HT1080 (cell line): Measurements from ENCODE around the gene MOCS3. TPM values are rescaled to one million over a fixed set of nuclear protein-coding genes. Genes with fewer than 3 reads are reported as not detected.

Experiments used
- DNase-seq: peaks from one replicate; pipeline ENCODE4 v3.0.0-alpha.2; 2015; ENCODE audit warnings: low read depth
- total RNA-seq: library from RNA; depleted of rRNA; stranded (reverse); fragments of >200 nt; shearing (Covaris generic); gene quantifications from 2 replicates; pipeline ENCODE4 v1.2.3, GENCODE V29; 2014; rRNA removed

MOCS3 gene
- total RNA-seq, 1 experiment from 2014 or later = 15.1 TPM

DNA sequence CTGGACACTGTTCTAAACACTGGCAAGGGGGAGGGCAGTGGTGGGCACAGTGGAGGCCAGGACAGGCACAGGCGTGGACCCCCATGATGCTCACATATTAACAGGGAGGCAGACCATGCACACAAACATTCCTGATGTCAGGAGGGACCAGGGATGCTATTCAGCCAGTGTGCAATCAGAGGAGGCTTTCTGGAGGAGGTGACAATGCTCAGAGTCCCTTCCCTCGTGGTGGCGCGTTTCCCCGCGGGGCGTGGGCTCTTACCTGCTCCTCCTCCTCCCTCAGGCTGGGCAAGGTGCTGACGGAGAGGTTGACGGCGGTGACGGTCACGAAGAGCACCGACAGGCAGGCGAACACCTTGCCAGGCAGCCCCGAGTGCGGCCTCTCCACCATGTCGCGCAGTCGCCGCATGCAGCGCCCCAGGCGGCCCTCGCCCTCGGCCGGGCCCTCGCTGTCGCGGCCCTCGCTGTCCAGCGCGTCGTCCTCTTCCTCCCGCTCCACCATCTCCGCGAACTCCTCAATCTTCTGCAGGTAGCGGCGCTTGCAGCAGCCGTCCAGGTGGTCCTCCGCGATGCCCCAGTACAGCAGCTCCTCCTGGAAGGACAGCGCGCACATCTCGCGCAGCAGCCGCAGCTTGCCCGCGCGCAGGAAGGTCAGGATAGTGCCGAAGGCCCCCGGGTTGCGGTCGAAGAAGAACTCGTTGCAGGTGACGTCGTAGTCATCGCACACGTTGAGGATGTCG, 50.9 kb downstream of the MOCS3 start:
- DNase-seq = no peak

DNA sequence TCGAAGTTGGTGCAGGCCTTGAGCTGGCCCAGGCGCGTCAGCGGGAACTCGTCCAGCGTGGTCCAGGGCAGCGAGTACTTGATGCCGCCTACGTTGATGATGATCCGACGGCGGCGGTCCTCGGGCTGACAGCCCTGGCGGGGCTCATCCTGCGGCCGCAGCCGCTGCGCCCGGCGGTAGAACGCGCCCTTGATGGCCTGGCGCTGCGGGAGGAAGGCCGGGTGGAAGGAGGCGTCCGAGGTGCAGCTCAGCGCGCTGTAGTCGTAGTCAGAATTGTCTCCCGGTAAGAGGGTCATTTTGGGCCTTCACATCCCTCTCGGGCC, 51.4 kb downstream of the MOCS3 start:
- DNase-seq = no peak

DNA sequence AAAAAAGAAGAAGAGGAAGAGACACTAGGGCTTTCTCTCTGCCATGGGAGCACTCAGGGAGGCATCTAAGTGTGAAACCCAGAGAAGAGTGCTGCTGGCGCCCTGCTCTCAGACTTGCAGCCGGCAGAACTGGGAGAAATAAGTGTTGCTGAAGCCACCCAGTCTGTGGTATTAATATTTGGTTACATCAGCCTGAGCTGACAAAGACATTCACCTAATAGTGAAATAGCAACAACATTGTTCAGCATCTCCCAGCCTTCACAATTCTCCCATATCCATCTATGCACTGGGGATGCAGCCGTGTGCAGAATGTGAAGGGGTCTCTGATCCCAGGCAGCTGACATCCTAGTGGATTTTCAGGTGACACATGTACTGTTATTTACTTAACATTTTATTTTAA, 52.3 kb downstream of the MOCS3 start:
- no peak for DNase-seq

DNA sequence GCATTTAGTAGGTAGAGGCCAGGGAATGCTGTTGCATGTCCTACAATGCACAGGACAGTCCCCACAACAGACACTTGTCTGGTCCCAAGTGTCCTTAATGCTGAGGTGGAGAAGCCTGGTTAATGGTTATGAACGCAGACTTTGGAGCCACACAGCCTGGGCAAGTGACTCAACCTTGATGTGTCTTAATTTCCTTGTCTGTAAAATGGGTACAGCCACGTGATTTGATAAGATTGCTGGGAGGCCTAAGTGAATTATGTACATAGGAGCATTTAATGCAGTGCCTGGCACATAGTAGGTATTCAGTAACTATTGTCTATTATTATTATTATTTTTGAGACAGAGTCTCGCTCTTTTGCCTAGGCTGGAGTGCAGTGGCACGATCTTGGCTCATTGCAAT, 52.9 kb downstream of the MOCS3 start:
- DNase-seq = no peak

DNA sequence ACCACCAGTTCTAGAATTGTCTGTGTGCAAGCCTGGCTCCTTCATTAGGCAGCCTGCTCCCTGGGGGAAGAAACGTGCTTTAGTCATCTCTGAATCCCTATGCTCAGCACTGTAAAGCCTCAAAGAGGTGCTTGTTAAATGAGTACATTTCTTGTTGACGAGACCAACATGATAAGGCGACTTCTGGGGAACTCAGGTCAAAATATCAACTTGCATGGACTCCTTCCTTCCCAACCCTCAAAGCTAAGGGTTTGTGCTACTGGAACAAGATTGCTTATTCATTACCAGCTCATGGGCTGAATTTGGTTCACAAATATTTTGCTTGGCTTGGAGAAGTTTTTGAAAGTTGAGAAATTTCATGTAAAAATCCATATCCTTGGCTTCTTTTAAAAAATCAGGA, 53.7 kb downstream of the MOCS3 start:
- DNase-seq = no peak

Other genes with a start within 250 kb of the MOCS3 start
- gene PARD6B, start 227.2 kb upstream of the MOCS3 start, total RNA-seq = 2.1 and 3.1 TPM in 2 replicates
- 24.6 and 27.1 TPM in 2 replicates for gene BCAS4, start 163.8 kb upstream of the MOCS3 start, total RNA-seq
- 14.3 and 21.4 TPM in 2 replicates for gene ADNP, start 27.4 kb upstream of the MOCS3 start, total RNA-seq
- 146 TPM in 2 replicates for gene DPM1, start 286 bp upstream of the MOCS3 start, total RNA-seq
- gene KCNG1, start 64.3 kb downstream of the MOCS3 start, total RNA-seq = 56.9 and 65.0 TPM in 2 replicates